Measurements from ENCODE around the gene MYOM1.

MYOM1 gene

DNA sequence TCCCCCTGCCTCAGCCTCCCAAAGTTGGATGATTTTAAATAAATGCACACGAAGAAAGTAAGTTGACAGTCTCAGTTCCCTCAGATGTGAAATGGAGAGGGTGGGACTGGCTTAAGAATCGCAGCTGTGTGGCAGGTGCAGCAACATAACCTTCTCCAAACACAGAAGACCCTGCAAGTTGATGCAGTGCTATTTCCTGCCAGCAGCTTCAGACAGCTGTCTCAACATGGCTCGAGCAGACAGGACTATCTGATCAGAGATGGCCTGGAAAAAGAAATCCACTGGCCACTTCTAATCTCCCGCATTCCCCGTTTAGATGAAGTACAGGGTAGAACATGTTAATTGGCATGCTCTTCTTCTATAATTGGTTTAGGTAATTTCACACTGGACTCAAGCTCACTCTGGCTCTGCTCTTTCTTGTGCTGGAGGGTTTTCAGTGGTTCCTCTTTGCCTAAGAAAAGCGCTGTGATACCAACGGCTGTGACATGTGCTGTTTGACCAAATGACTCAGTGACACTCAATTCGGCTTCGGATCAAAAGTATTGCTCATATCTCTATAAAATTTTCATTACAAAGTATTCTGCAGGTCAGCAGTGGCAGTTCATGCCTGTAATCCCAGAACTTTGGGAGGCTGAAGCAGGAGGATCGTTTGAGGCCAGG, 40.2 kb downstream of the MYOM1 start:
- no peak for DNase-seq (ENCODE audit: low read depth, low spot score)
- no peaks in the 10 kb centered on the region for H3K36me3 ChIP-seq (ENCODE audit: insufficient read depth, low read length)
- H3K9ac ChIP-seq (ENCODE audit: insufficient read length): no peak overlapping the region
- TF ChIP-seq FOXP2 (optimal IDR thresholded peaks at IDR 0.05; ENCODE audit: control extremely low read depth, extremely low read length, insufficient read depth): no peak
- TF ChIP-seq EZH2 (IDR thresholded peaks at IDR 0.05): no peak
- no peak for TF ChIP-seq POLR2AphosphoS5 (IDR thresholded peaks at IDR 0.05; ENCODE audit: borderline replicate concordance, low read depth, low read length)
- no peak overlapping the region for H3K4me3 ChIP-seq
- no peaks in the 10 kb centered on the region for H3K9me3 ChIP-seq (ENCODE audit: low read depth, low read length)
- no peak overlapping the region for H3K27ac ChIP-seq

DNA sequence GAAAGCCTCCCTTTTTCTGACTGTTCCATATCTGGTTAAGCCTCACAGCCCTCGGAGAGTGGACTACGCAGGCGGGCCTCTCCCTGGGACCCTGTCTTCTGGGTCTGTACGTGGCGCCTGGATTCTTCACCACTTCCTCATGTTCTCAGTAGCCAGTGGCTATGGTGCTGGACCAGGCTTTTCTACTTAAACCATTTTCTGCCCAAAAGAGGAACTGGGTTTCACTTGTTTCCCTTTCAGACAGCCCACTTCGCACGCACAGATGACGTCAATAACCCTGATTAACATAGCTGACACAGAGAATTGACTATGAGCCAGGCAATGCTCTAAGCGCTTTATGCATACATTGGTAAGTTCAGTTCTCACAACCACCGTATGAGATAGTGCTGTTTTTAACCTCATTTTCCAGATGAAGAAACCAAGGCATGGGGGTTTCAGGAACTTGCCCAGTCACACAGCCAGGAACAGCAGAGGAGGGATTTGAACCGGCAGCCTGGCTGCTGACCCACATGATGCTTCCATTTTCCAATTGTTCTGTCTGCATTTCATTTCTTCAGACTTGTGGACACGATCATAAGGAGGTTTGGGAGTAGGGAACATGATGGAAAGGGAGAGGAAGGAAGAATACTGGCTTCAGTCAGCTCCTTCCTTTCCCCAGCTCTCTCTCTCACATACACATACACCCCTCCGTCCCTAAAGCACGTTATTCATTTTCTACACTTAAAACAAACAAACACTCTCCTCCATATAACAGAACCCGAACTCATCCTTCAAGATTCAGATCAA, 41.7 kb downstream of the MYOM1 start:
- H3K36me3 ChIP-seq (ENCODE audit: insufficient read depth, low read length): no peaks in the 10 kb centered on the region
- TF ChIP-seq EZH2 (IDR thresholded peaks at IDR 0.05) (no peak), POLR2AphosphoS5 (IDR thresholded peaks at IDR 0.05; ENCODE audit: borderline replicate concordance, low read depth, low read length) (no peak), FOXP2 (optimal IDR thresholded peaks at IDR 0.05; ENCODE audit: control extremely low read depth, extremely low read length, insufficient read depth) (no peak)
- no peak for DNase-seq (ENCODE audit: low read depth, low spot score)
- no peak overlapping the region for H3K27ac ChIP-seq
- H3K4me3 ChIP-seq: no peak overlapping the region
- H3K9me3 ChIP-seq (ENCODE audit: low read depth, low read length): no peaks in the 10 kb centered on the region
- no peak overlapping the region for H3K9ac ChIP-seq (ENCODE audit: insufficient read length)

DNA sequence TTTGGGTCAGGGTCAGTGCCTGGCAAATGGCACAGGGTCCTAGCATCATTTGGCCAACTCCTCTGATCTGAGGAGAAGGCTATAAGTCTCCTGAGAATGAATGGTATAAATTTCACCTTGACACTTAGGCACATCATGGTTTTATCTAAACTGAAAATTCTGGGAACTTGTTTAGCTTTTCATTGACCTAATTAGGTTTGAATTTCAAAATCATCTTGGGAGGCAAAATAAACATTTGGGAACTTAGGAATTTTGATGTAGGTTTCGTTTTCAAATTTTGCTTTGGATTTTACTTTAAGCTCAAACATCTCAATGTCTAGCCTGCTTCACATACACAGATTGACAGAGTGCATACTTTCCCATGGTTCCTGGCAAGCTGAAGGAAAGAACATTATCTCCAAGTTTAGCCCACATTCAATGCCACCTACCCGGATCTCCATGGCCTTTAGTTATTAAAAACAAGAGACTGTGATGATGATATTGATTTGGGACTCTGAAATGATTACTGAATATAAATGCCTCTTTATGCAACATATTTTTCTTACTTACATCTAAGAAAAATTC, 44.5 kb downstream of the MYOM1 start:
- Histone ChIP-seq H3K36me3 (ENCODE audit: insufficient read depth, low read length) (no peaks in the 10 kb centered on the region), H3K9me3 (ENCODE audit: low read depth, low read length) (no peaks in the 10 kb centered on the region), H3K27ac (no peak overlapping the region), H3K9ac (ENCODE audit: insufficient read length) (no peak overlapping the region), H3K4me3 (no peak overlapping the region)
- TF ChIP-seq POLR2AphosphoS5 (IDR thresholded peaks at IDR 0.05; ENCODE audit: borderline replicate concordance, low read depth, low read length) (no peak), FOXP2 (optimal IDR thresholded peaks at IDR 0.05; ENCODE audit: control extremely low read depth, extremely low read length, insufficient read depth) (no peak), EZH2 (IDR thresholded peaks at IDR 0.05) (no peak)
- DNase-seq (ENCODE audit: low read depth, low spot score): no peak

DNA sequence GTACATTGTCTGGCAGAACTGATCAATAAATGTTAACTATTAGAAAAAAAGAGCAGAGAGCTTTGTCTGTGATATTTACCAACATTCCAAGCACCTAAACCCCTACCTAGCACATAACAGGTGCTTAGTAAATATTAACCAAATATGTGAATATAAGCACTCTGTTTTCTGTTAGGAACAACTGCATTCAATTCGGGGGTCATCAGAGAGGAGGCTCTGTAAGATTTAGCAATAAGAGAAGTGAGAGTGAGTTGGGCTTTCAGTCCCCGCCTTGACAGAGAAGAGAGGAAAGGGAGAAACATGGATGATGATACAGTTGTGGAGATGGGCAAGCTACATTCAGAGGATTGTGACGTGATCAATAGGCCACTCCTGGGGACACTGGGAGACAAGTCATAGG, 47.7 kb downstream of the MYOM1 start:
- TF ChIP-seq FOXP2 (optimal IDR thresholded peaks at IDR 0.05; ENCODE audit: control extremely low read depth, extremely low read length, insufficient read depth): no peak
- Histone ChIP-seq H3K36me3 (ENCODE audit: insufficient read depth, low read length) (no peaks in the 10 kb centered on the region), H3K9me3 (ENCODE audit: low read depth, low read length) (no peaks in the 10 kb centered on the region), H3K27ac (no peak overlapping the region), H3K4me3 (no peak overlapping the region), H3K9ac (ENCODE audit: insufficient read length) (no peak overlapping the region)
- DNase-seq (ENCODE audit: low read depth, low spot score): no peak

DNA sequence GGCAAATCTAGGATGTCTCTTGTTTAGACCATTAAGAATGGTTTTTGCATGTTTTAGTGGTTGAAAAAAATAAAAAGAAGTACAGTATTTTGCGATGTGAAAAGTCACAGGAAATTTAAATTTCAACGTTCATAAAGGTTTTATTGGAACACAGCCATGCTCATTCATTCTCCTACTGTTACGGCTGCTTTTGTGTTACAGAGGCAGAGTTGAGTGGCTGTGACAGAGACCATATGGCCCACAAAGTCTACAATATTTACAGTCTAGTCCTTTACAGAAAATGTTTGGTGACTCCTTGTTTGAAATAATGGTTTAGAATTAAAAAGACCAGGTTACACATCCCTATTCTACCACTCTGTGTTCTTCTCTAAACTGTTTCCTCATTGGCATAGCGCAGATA, 48.1 kb downstream of the MYOM1 start:
- DNase-seq (ENCODE audit: low read depth, low spot score): no peak
- H3K4me3 ChIP-seq: no peak overlapping the region
- no peaks in the 10 kb centered on the region for H3K36me3 ChIP-seq (ENCODE audit: insufficient read depth, low read length)
- no peak overlapping the region for H3K27ac ChIP-seq
- no peaks in the 10 kb centered on the region for H3K9me3 ChIP-seq (ENCODE audit: low read depth, low read length)
- no peak overlapping the region for H3K9ac ChIP-seq (ENCODE audit: insufficient read length)
- TF ChIP-seq EZH2 (IDR thresholded peaks at IDR 0.05): no peak
- no peak for TF ChIP-seq POLR2AphosphoS5 (IDR thresholded peaks at IDR 0.05; ENCODE audit: borderline replicate concordance, low read depth, low read length)
- TF ChIP-seq FOXP2 (optimal IDR thresholded peaks at IDR 0.05; ENCODE audit: control extremely low read depth, extremely low read length, insufficient read depth): no peak

DNA sequence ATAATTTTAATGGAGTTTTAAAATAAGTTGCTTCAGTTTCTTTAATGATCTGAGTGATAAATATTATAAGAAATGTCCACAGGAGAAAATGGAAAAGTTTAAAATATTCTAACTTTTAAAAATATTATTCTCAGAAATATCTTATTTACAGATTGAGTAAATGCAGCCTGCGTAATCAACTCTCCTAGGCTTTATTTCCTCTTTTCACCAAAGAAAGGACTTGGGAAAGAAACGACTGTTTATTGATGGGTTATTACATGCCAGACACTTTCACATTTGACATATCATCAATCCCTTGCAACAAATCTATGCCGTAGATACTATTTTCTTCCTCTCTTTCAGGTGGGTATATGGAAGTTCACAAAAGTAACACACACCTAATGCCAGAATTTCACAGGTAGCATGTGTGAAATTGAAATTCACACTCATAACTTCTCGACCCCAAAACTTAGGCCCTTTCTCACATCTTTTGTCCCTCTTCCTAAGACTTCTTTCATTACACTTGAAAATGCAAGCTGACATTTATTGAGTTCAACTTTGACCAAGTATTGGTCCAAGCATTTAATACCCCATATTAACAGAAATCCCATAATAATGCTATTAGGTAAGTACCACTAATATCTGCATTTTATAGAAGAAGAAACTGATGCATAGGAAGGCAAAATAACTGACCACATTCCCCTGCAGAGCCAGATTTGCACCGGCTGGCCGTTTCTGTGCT, 49.2 kb downstream of the MYOM1 start:
- no peaks in the 10 kb centered on the region for H3K36me3 ChIP-seq (ENCODE audit: insufficient read depth, low read length)
- no peak overlapping the region for H3K4me3 ChIP-seq
- no peak overlapping the region for H3K9ac ChIP-seq (ENCODE audit: insufficient read length)
- no peak for TF ChIP-seq EZH2 (IDR thresholded peaks at IDR 0.05)
- no peak for TF ChIP-seq POLR2AphosphoS5 (IDR thresholded peaks at IDR 0.05; ENCODE audit: borderline replicate concordance, low read depth, low read length)
- DNase-seq (ENCODE audit: low read depth, low spot score): no peak
- H3K27ac ChIP-seq: no peak overlapping the region
- no peaks in the 10 kb centered on the region for H3K9me3 ChIP-seq (ENCODE audit: low read depth, low read length)

DNA sequence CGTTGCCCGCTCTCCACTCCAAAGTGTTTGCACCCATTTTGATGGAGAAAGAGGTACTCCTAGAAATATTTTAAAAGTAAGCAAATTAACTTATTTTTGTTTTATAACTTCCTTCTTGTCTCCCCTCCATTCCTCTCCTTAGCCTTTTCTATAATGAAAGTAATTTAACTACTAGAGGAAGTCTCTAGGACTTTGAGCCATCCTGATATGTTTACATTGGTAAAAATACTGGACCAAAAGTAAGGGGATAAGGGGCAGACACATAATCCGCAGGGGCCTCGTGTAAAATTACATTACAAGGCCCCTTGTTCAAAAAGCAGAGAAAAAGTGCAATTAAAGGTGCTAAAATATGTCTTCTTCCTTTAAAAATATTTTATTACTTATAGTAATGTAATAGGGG, 55.4 kb downstream of the MYOM1 start:
- TF ChIP-seq POLR2AphosphoS5 (IDR thresholded peaks at IDR 0.05; ENCODE audit: borderline replicate concordance, low read depth, low read length) (no peak), EZH2 (IDR thresholded peaks at IDR 0.05) (no peak), FOXP2 (optimal IDR thresholded peaks at IDR 0.05; ENCODE audit: control extremely low read depth, extremely low read length, insufficient read depth) (no peak)
- H3K9ac ChIP-seq (ENCODE audit: insufficient read length): no peak overlapping the region
- H3K27ac ChIP-seq: no peak overlapping the region
- no peaks in the 10 kb centered on the region for H3K9me3 ChIP-seq (ENCODE audit: low read depth, low read length)
- H3K4me3 ChIP-seq: no peak overlapping the region
- no peaks in the 10 kb centered on the region for H3K36me3 ChIP-seq (ENCODE audit: insufficient read depth, low read length)
- no peak for DNase-seq (ENCODE audit: low read depth, low spot score)

DNA sequence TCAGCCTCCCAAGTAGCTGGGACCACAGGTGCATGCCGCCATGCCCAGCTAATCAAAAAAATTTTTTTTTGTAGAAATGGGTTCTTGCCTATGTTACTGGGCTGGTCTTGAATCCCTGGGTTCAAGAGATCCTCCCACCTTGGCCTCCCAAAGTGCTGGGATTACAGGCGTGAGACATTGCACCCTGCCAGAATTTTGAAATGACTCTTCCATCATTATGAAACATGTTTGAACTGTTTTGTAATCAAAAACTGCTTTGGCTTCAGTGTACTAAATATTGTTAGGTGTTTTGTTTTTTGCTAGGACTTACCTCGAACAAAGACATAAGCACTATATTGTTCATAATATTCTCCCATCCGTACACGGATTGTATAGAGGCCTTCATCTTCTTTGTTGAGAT, 55.8 kb downstream of the MYOM1 start:
- TF ChIP-seq EZH2 (IDR thresholded peaks at IDR 0.05) (no peak), POLR2AphosphoS5 (IDR thresholded peaks at IDR 0.05; ENCODE audit: borderline replicate concordance, low read depth, low read length) (no peak), FOXP2 (optimal IDR thresholded peaks at IDR 0.05; ENCODE audit: control extremely low read depth, extremely low read length, insufficient read depth) (no peak)
- H3K4me3 ChIP-seq: no peak overlapping the region
- H3K36me3 ChIP-seq (ENCODE audit: insufficient read depth, low read length): no peaks in the 10 kb centered on the region
- no peak overlapping the region for H3K27ac ChIP-seq
- DNase-seq (ENCODE audit: low read depth, low spot score): no peak
- H3K9ac ChIP-seq (ENCODE audit: insufficient read length): no peak overlapping the region
- no peaks in the 10 kb centered on the region for H3K9me3 ChIP-seq (ENCODE audit: low read depth, low read length)

Measured in SK-N-MC (cell line).